ENCODE measurements around the gene KHDRBS1.

DNA sequence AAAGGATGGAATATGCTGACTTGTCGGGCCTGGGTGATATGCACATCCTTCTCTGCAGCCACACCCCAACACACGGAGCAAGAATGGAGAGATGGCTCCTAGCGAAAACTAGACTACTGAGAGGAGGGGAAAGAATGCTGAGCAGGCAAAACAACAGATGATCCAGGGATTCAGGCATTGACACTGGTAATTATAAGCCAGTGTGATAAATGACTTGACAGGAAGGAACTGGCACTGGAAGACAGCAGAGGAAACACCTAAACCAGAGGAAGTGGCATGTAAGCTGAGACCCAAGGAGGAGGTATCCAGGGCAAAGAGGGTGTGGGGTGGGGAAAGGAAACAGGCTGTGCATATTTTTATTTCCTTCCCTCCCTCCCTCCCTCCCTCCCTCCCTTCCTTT is 31.7 kb upstream of the KHDRBS1 start:
- TF ChIP-seq POLR2A (IDR thresholded peaks at IDR 0.05; ENCODE audit: low read length) (no peak), GATA1 (IDR thresholded peaks at IDR 0.05; ENCODE audit: low read depth, low read length) (no peak)

All from erythroblast (primary cell).